NOMO-1 treated with DMSO at 0.1 percent for 48 hours (cell line): Measurements from ENCODE around the gene KLHL18.
"Not testable (repeated sequence)": the region's sequence is repeated elsewhere in the genome, so short reads cannot be mapped to it uniquely, and the experiment has no call there.

ENCODE experiments used
- DNase-seq: peaks from one replicate; lab custom pipeline; 2025; ENCODE audit not compliant: unreplicated experiment; lab: John Stamatoyannopoulos, UW

The KLHL18 gene

GRCh38 chr3:47282424-47283192 lies at the start of gene KLHL18, which contains the start of gene KIF9:
KLHL18 (plus strand) TSS chr3:47282944; CDS start chr3:47282966, 22 bp downstream.
KIF9 (minus strand) TSS chr3:47282799; CDS start chr3:47277374, 5,425 bp downstream.
- DNase-seq = peak; percentile 94

GRCh38 chr3:47238017-47238416 lies 44.7 kb upstream of the KLHL18 start:
- no peak for DNase-seq

GRCh38 chr3:47239929-47240328 lies 42.8 kb upstream of the KLHL18 start:
- DNase-seq = no peak

- DNase-seq = no peak
Measured at GRCh38 chr3:47243419-47244147, 39.2 kb upstream of the KLHL18 start.

- no peak for DNase-seq
Measured at GRCh38 chr3:47244531-47245100, 38.1 kb upstream of the KLHL18 start.

GRCh38 chr3:47245271-47245670 lies 37.5 kb upstream of the KLHL18 start:
- DNase-seq = no peak

- no peak for DNase-seq
Measured at GRCh38 chr3:47247131-47248064, 35.3 kb upstream of the KLHL18 start.

GRCh38 chr3:47250309-47251060 lies 32.3 kb upstream of the KLHL18 start:
- DNase-seq = peak; percentile 20

GRCh38 chr3:47251085-47251484 lies 31.7 kb upstream of the KLHL18 start:
- DNase-seq = not testable (repeated sequence)

GRCh38 chr3:47251689-47252088 lies 31.1 kb upstream of the KLHL18 start:
- no peak for DNase-seq

- DNase-seq = not testable (repeated sequence)
Measured at GRCh38 chr3:47256331-47256730, 26.4 kb upstream of the KLHL18 start.

GRCh38 chr3:47259114-47259513 lies 23.6 kb upstream of the KLHL18 start:
- no peak for DNase-seq

- no peak for DNase-seq
Measured at GRCh38 chr3:47260605-47261004, 22.1 kb upstream of the KLHL18 start.

GRCh38 chr3:47261301-47261700 lies 21.4 kb upstream of the KLHL18 start:
- DNase-seq = peak; percentile 2

GRCh38 chr3:47265008-47265407 lies 17.7 kb upstream of the KLHL18 start:
- DNase-seq = no peak

- no peak for DNase-seq
Measured at GRCh38 chr3:47265725-47266428, 16.9 kb upstream of the KLHL18 start.

GRCh38 chr3:47266709-47267489 lies 15.8 kb upstream of the KLHL18 start:
- peak; percentile 51 for DNase-seq

GRCh38 chr3:47267490-47267824 lies 15.3 kb upstream of the KLHL18 start:
- DNase-seq = no peak

GRCh38 chr3:47270526-47270925 lies 12.2 kb upstream of the KLHL18 start:
- no peak for DNase-seq
